ENCODE measurements around the gene MRGPRG. TPM values are rescaled to one million over a fixed set of nuclear protein-coding genes. Genes with fewer than 3 reads are reported as not detected.

The MRGPRG gene
- total RNA-seq, 1 donor from 2014 or later: not detected

GRCh38 chr11:3221408-3222002 is 2.9 kb upstream of the MRGPRG start:
- Mint-ChIP-seq H3K4me1 (ENCODE audit: low read depth, unreplicated experiment) (peaks cover 16% of the 10 kb centered on the region), H3K4me3 (ENCODE audit: unreplicated experiment) (no peak overlapping the region), H3K27me3 (ENCODE audit: unreplicated experiment) (peaks cover 6% of the 10 kb centered on the region), H3K36me3 (ENCODE audit: unreplicated experiment) (no peaks in the 10 kb centered on the region), H3K9me3 (ENCODE audit: unreplicated experiment) (peaks cover 5% of the 10 kb centered on the region), H3K27ac (ENCODE audit: unreplicated experiment) (no peak overlapping the region)
- no peak for DNase-seq
- TF ChIP-seq CTCF (IDR thresholded peaks at IDR 0.05; ENCODE audit: partially characterized antibody, unreplicated experiment): no peak

DNA sequence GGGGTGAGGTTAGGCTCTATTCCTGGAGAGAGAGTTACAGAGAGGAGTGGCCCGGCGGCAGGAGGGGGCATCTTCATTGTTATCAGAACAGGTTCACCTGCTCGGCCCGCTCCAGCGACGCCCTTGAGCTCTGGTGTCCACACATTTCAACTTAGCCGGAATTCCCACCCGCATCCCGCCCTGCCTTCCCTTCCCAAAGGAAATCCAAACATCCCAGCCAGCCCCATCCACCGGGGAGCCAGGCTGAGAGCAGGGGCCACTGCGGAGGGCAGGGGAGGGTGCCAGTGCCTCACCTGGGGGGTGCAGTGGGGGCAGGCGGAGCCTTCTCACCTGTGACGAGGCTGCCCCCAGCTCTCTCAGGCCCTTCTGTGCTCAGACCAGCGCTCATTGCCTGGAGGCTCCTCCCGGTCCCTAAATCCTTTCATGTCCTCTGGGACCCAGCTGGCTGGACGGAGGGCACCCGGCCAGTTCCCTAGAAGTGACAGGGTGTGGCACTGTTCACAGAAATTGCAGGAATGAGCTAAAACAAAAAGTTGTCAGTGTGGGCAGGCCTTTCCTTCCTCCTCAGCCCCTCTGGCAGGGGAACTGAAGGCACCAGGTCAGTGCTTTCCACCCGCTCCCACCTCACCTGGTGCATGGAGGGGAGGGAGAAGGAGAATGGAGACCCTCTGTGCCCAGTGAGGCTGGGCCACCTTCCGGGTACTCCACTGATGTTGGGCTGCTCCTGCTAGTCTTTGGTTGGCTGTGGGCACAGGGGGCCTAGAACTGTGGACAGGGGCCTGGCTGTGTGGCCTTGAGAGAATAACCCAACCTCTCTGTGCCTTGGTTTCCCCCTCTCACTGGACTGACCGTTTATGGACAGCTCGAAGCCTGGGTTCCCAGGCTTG is 2.2 kb upstream of the MRGPRG start:
- peaks cover 6% of the 10 kb centered on the region for H3K27me3 Mint-ChIP-seq (ENCODE audit: unreplicated experiment)
- DNase-seq: no peak
- no peak for TF ChIP-seq CTCF (IDR thresholded peaks at IDR 0.05; ENCODE audit: partially characterized antibody, unreplicated experiment)
- H3K4me1 Mint-ChIP-seq (ENCODE audit: low read depth, unreplicated experiment): peaks cover 20% of the 10 kb centered on the region
- no peak overlapping the region for H3K4me3 Mint-ChIP-seq (ENCODE audit: unreplicated experiment)
- no peaks in the 10 kb centered on the region for H3K36me3 Mint-ChIP-seq (ENCODE audit: unreplicated experiment)
- no peak overlapping the region for H3K27ac Mint-ChIP-seq (ENCODE audit: unreplicated experiment)
- H3K9me3 Mint-ChIP-seq (ENCODE audit: unreplicated experiment): peaks cover 3% of the 10 kb centered on the region

DNA sequence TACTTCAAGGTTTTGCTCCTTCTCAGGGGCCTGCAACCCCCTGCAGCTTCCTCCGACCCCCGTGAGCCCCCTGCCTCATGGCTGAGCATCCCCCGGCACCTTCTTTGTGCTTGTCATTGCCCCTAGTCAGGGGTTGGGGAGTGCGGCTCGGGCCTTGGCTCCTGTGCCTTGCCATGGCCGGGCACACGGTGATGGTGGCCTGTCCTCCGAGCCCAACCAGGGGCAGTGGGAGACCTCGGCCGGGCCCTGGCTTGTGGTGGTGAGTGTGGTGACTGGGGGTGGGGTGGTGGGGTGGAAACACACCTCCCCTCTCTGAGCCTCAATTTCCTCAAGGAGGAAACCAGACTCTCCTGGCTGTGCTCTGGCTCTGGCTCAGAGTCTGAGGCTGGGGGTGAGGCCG is 1.5 kb upstream of the MRGPRG start:
- Mint-ChIP-seq H3K4me3 (ENCODE audit: unreplicated experiment) (no peak overlapping the region), H3K27ac (ENCODE audit: unreplicated experiment) (no peak overlapping the region), H3K4me1 (ENCODE audit: low read depth, unreplicated experiment) (peaks cover 22% of the 10 kb centered on the region), H3K27me3 (ENCODE audit: unreplicated experiment) (peaks cover 6% of the 10 kb centered on the region), H3K9me3 (ENCODE audit: unreplicated experiment) (peaks cover 4% of the 10 kb centered on the region), H3K36me3 (ENCODE audit: unreplicated experiment) (no peaks in the 10 kb centered on the region)
- no peak for DNase-seq
- TF ChIP-seq CTCF (IDR thresholded peaks at IDR 0.05; ENCODE audit: partially characterized antibody, unreplicated experiment): no peak

DNA sequence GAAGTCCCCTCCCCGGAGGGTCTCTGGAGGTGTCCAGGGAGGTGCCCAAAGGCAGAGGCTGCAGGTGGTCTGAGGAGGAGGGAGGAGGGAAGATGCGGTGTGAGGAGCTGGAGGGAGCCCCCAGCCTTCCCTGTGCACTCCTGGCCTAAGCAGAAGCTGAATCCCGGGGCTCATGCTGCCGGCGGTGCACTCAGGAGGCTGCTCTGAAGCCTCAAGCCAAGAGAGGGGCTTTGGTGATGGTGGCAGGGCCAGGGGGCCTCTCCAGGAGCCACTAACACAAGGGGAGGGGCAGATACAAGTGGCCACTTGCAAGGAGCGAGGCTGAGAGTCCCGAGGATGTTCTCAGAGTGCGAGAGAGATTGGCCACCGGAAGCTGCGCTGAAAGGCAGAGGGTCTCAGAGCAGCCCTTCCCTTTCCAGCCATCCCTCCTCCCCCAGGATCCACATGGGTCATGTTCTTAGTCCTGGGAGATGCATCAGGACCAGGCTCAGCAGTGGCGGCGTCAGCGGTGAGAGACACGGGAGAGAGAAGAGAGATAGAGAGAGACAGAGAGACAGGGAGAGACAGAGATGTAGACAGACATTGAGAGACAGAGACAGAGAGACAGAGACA is 774 bp upstream of the MRGPRG start:
- Mint-ChIP-seq H3K36me3 (ENCODE audit: unreplicated experiment) (no peaks in the 10 kb centered on the region), H3K9me3 (ENCODE audit: unreplicated experiment) (peaks cover 4% of the 10 kb centered on the region), H3K4me3 (ENCODE audit: unreplicated experiment) (no peak overlapping the region), H3K4me1 (ENCODE audit: low read depth, unreplicated experiment) (peaks cover 17% of the 10 kb centered on the region), H3K27ac (ENCODE audit: unreplicated experiment) (no peak overlapping the region), H3K27me3 (ENCODE audit: unreplicated experiment) (peaks cover 5% of the 10 kb centered on the region)
- no peak for TF ChIP-seq CTCF (IDR thresholded peaks at IDR 0.05; ENCODE audit: partially characterized antibody, unreplicated experiment)
- no peak for DNase-seq
